HCT116 (cell line): Measurements from ENCODE around the gene INPP5D. TPM values are rescaled to one million over a fixed set of nuclear protein-coding genes. Genes with fewer than 3 reads are reported as not detected.

Experiments
- ATAC-seq: fragments of 200-7000 bp; cut with Tn5 transposase; 2 replicates; pipeline ENCODE4 v1.9.1; 2020; ENCODE audit warnings: mild to moderate bottlenecking, moderate library complexity
- BruUV-seq: library from RNA; stranded (reverse); fragments of 400-500 nt; replicated peaks from 2 replicates; lab custom pipeline; 2021; lab: Mats Ljungman, UMichigan
- CTCF ChIA-PET: fragments of 300-600 bp; sonication (Branson Sonifier 250); formaldehyde crosslinking; loops from one replicate; lab custom pipeline; 2021; ENCODE audit warnings: antibody characterized with exemption; lab: Charles Lee
- POLR2A ChIA-PET: fragments of 300-600, 350-600 bp; sonication (Branson Sonifier 250); formaldehyde crosslinking; loops from one replicate; lab custom pipeline; 2021; ENCODE audit warnings: antibody characterized with exemption; lab: Charles Lee
- RAD21 ChIA-PET, 2 experiments: fragments of 300-600 bp; sonication (Branson Sonifier 250); formaldehyde crosslinking; loops; one replicate each; lab custom pipeline; 2023; ENCODE audit warnings: low total read pairs in 2 of 2; ENCODE audit not compliant: uncharacterized antibody in 2 of 2, unreplicated experiment in 2 of 2, low non-redundant PET in 1 of 2; lab: Charles Lee
- DNase-seq: peaks from one replicate; pipeline ENCODE4 v3.0.0-alpha.2; 2010; ENCODE audit warnings: low read depth, low spot score
- H2AFZ ChIP-seq: fragments of 200-600 bp; shearing (Covaris generic), sonication (generic); 2 replicates; pipeline ENCODE4 v1.6.1; 2017; ENCODE audit warnings: low read depth, mixed run types, mixed read lengths, antibody characterized with exemption, low read length; ENCODE audit not compliant: poor library complexity, severe bottlenecking
- H3K27ac ChIP-seq: 2 replicates; pipeline ENCODE4 v1.5.1; 2012; ENCODE audit warnings: low read depth, low read length
- H3K27me3 ChIP-seq: fragments of 200-600 bp; sonication (generic); 2 replicates; pipeline ENCODE4 v1.6.1; 2016; ENCODE audit warnings: mixed run types, low read length, mixed read lengths; ENCODE audit not compliant: insufficient read depth
- H3K36me3 ChIP-seq, 2 experiments: fragments of 200-500 bp in 1 of 2; fragments of 200-600 bp in 1 of 2; sonication (Bioruptor generic) in 1 of 2; sonication (generic) in 1 of 2; 2 replicates each; pipeline versions ENCODE4 v1.5.1 to v1.6.1; 2014 to 2016; ENCODE audit warnings: low read length in 2 of 2, inconsistent platforms in 1 of 2, mixed read lengths in 1 of 2, mixed run types in 1 of 2; ENCODE audit not compliant: insufficient read depth in 2 of 2, control insufficient read depth in 1 of 2
- H3K4me1 ChIP-seq, 2 experiments: fragments of 200-600 bp in 1 of 2; sonication (generic) in 1 of 2; 2 replicates each; pipeline versions ENCODE4 v1.5.1 to v1.6.1; 2012 to 2017; ENCODE audit warnings: low read length in 2 of 2, inconsistent platforms in 1 of 2, mild to moderate bottlenecking in 1 of 2, mixed read lengths in 1 of 2, mixed run types in 1 of 2, moderate library complexity in 1 of 2; ENCODE audit not compliant: insufficient read depth in 2 of 2, control insufficient read depth in 1 of 2
- H3K4me2 ChIP-seq: fragments of 200-600 bp; sonication (generic); 2 replicates; pipeline ENCODE4 v1.6.1; 2017; ENCODE audit warnings: mixed run types, low read length, mixed read lengths
- H3K4me3 ChIP-seq, 2 experiments: fragments of 200-600 bp in 1 of 2; sonication (generic) in 1 of 2; replicated peaks in 1 of 2; 2 replicates each; pipeline ENCODE4 v1.5.1; 2011 to 2016; ENCODE audit warnings: low read length in 2 of 2, control low read depth in 1 of 2, low read depth in 1 of 2, mild to moderate bottlenecking in 1 of 2, mixed read lengths in 1 of 2, mixed run types in 1 of 2
- H3K79me2 ChIP-seq: fragments of 200-600 bp; sonication (generic); 2 replicates; pipeline ENCODE4 v1.6.1; 2017; ENCODE audit warnings: mild to moderate bottlenecking, mixed run types, low read length, moderate library complexity, mixed read lengths; ENCODE audit not compliant: insufficient read depth
- H3K9ac ChIP-seq: fragments of 200-600 bp; sonication (generic); 2 replicates; pipeline ENCODE4 v1.6.1; 2016; ENCODE audit warnings: low read length, mixed read lengths
- H3K9me2 ChIP-seq: fragments of 200-600 bp; sonication (generic), shearing (Covaris generic); 2 replicates; pipeline ENCODE4 v1.6.1; 2017; ENCODE audit warnings: mixed run types, mild to moderate bottlenecking, moderate library complexity; ENCODE audit not compliant: insufficient read depth
- H3K9me3 ChIP-seq, 2 experiments: fragments of 200-500 bp in 1 of 2; fragments of 200-600 bp in 1 of 2; sonication (Bioruptor generic) in 1 of 2; sonication (generic) in 1 of 2; 2 replicates each; pipeline ENCODE4 v1.6.1; 2014 to 2017; ENCODE audit warnings: low read length in 2 of 2, mixed read lengths in 2 of 2, inconsistent platforms in 1 of 2, low read depth in 1 of 2, mild to moderate bottlenecking in 1 of 2, mixed run types in 1 of 2, moderate library complexity in 1 of 2; ENCODE audit not compliant: control insufficient read depth in 1 of 2, insufficient read depth in 1 of 2
- H4K20me1 ChIP-seq: fragments of 200-600 bp; sonication (generic), shearing (Covaris generic); 2 replicates; pipeline ENCODE4 v1.6.1; 2017; ENCODE audit warnings: mixed run types, mild to moderate bottlenecking, moderate library complexity; ENCODE audit not compliant: insufficient read depth
- CBX3 ChIP-seq: IDR thresholded peaks from 2 replicates; pipeline ENCODE4 v1.6.1; 2012; ENCODE audit warnings: low read depth
- EZH2 ChIP-seq: fragments of 200-600 bp; sonication (generic); IDR thresholded peaks from 2 replicates; pipeline ENCODE4 v1.6.1; 2017; ENCODE audit warnings: antibody characterized with exemption, mixed run types
- FOSL1 ChIP-seq: IDR thresholded peaks from 2 replicates; pipeline ENCODE4 v1.6.1; 2012; ENCODE audit warnings: low read depth
- MAX ChIP-seq: IDR thresholded peaks from 2 replicates; pipeline ENCODE4 v1.6.1; 2012
- POLR2A ChIP-seq: IDR thresholded peaks from 2 replicates; pipeline ENCODE4 v1.7.0; 2011; ENCODE audit warnings: borderline replicate concordance; ENCODE audit not compliant: insufficient read depth, insufficient read length; ENCODE audit errors: extremely low read depth
- POLR2AphosphoS5 ChIP-seq: IDR thresholded peaks from 2 replicates; pipeline ENCODE4 v1.6.1; 2011; ENCODE audit warnings: mild to moderate bottlenecking, low read depth, low read length, moderate library complexity
- RAD21 ChIP-seq: IDR thresholded peaks from 2 replicates; pipeline ENCODE4 v1.6.1; 2012; ENCODE audit warnings: low read depth, mild to moderate bottlenecking
- REST ChIP-seq: IDR thresholded peaks from 2 replicates; pipeline ENCODE4 v1.6.1; 2012; ENCODE audit warnings: low read depth
- SIN3A ChIP-seq: IDR thresholded peaks from 2 replicates; pipeline ENCODE4 v1.6.1; 2012; ENCODE audit warnings: low read depth
- SP1 ChIP-seq: IDR thresholded peaks from 2 replicates; pipeline ENCODE4 v1.6.1; 2012; ENCODE audit warnings: low read depth
- SRF ChIP-seq: IDR thresholded peaks from 2 replicates; pipeline ENCODE4 v1.6.1; 2012; ENCODE audit warnings: low read depth
- TCF7L2 ChIP-seq: IDR thresholded peaks from 2 replicates; pipeline ENCODE4 v1.7.0; 2011; ENCODE audit warnings: borderline replicate concordance, inconsistent platforms; ENCODE audit not compliant: insufficient read depth, insufficient read length; ENCODE audit errors: extremely low read depth
- intact Hi-C: fragments of 100-400 bp; cut with micrococcal nuclease; formaldehyde crosslinking; loops from 2 replicates; pipeline ENCODE4 v1.10.0; 2022
- total RNA-seq: library from RNA; stranded (reverse); gene quantifications from one replicate; pipeline ENCODE4 v1.2.1, GENCODE V29; 2021; ENCODE audit not compliant: unreplicated experiment
- TF ChIP-seq, protein P1 (sequence below): IDR thresholded peaks from 2 replicates; pipeline ENCODE4 v1.6.1; 2012
- TF ChIP-seq, protein P2 (sequence below): IDR thresholded peaks from 2 replicates; pipeline ENCODE4 v1.6.1; 2011; ENCODE audit warnings: mild to moderate bottlenecking, low read length, moderate library complexity; ENCODE audit not compliant: insufficient replicate concordance; ENCODE audit errors: extremely low read depth
- TF ChIP-seq, protein P3 (sequence below), 3 experiments: fragments of 200-600 bp in 1 of 3; sonication (generic) in 1 of 3; IDR thresholded peaks in 2 of 3; conservative IDR thresholded peaks in 1 of 3; 2 replicates each; pipeline ENCODE4 v1.5.1; 2012 to 2017; ENCODE audit warnings: low read depth in 2 of 3, low read length in 2 of 3, antibody characterized with exemption in 1 of 3, borderline replicate concordance in 1 of 3, control low read depth in 1 of 3, mild to moderate bottlenecking in 1 of 3, mixed read lengths in 1 of 3, mixed run types in 1 of 3, moderate library complexity in 1 of 3; ENCODE audit not compliant: insufficient read depth in 1 of 3

The INPP5D gene
- total RNA-seq, 1 experiment from 2014 or later = 1.8 TPM

GRCh38 chr2:233142355-233142897 is 82.3 kb downstream of the INPP5D start:
- H3K9me2 ChIP-seq = no peaks in the 10 kb centered on the region
- POLR2A ChIA-PET = no interaction called here
- H2AFZ ChIP-seq = no peak overlapping the region
- H3K4me1 ChIP-seq = peaks cover 2 to 5% of the 10 kb centered on the region in 2 experiments; a peak in 3 of 4 replicates
- CTCF ChIA-PET = no interaction called here
- TF ChIP-seq FOSL1 = no peak
- no peak for TF ChIP-seq POLR2AphosphoS5
- no peak for TF ChIP-seq SIN3A
- no peak for TF ChIP-seq RAD21
- TF ChIP-seq, protein P1, sequence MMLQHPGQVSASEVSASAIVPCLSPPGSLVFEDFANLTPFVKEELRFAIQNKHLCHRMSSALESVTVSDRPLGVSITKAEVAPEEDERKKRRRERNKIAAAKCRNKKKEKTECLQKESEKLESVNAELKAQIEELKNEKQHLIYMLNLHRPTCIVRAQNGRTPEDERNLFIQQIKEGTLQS = no peak
- TF ChIP-seq, protein P2, sequence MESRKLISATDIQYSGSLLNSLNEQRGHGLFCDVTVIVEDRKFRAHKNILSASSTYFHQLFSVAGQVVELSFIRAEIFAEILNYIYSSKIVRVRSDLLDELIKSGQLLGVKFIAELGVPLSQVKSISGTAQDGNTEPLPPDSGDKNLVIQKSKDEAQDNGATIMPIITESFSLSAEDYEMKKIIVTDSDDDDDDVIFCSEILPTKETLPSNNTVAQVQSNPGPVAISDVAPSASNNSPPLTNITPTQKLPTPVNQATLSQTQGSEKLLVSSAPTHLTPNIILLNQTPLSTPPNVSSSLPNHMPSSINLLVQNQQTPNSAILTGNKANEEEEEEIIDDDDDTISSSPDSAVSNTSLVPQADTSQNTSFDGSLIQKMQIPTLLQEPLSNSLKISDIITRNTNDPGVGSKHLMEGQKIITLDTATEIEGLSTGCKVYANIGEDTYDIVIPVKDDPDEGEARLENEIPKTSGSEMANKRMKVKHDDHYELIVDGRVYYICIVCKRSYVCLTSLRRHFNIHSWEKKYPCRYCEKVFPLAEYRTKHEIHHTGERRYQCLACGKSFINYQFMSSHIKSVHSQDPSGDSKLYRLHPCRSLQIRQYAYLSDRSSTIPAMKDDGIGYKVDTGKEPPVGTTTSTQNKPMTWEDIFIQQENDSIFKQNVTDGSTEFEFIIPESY = no peak
- no peak for TF ChIP-seq SP1
- no peak for TF ChIP-seq TCF7L2
- TF ChIP-seq REST = no peak
- TF ChIP-seq EZH2 = no peak
- TF ChIP-seq SRF = no peak
- TF ChIP-seq CBX3 = no peak
- TF ChIP-seq, protein P3, sequence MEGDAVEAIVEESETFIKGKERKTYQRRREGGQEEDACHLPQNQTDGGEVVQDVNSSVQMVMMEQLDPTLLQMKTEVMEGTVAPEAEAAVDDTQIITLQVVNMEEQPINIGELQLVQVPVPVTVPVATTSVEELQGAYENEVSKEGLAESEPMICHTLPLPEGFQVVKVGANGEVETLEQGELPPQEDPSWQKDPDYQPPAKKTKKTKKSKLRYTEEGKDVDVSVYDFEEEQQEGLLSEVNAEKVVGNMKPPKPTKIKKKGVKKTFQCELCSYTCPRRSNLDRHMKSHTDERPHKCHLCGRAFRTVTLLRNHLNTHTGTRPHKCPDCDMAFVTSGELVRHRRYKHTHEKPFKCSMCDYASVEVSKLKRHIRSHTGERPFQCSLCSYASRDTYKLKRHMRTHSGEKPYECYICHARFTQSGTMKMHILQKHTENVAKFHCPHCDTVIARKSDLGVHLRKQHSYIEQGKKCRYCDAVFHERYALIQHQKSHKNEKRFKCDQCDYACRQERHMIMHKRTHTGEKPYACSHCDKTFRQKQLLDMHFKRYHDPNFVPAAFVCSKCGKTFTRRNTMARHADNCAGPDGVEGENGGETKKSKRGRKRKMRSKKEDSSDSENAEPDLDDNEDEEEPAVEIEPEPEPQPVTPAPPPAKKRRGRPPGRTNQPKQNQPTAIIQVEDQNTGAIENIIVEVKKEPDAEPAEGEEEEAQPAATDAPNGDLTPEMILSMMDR (IDR thresholded peaks at IDR 0.05 in 2 of 3, conservative IDR thresholded peaks at IDR 0.05 in 1 of 3; ENCODE audit: borderline replicate concordance in 1 of 3, insufficient read depth in 1 of 3, low read depth in 2 of 3, low read length in 2 of 3) = no peak
- no peak for TF ChIP-seq POLR2A
- no peak for TF ChIP-seq MAX
- intact Hi-C loops = no loop called here
- no peaks in the 10 kb centered on the region for H3K9me3 ChIP-seq
- RAD21 ChIA-PET = no interaction called here
- no peaks in the 10 kb centered on the region for H3K36me3 ChIP-seq
- H3K9ac ChIP-seq = no peak overlapping the region
- DNase-seq = no peak
- H3K4me2 ChIP-seq = no peak overlapping the region
- no peak overlapping the region for H3K27ac ChIP-seq
- no peaks in the 10 kb centered on the region for H3K79me2 ChIP-seq
- no peaks in the 10 kb centered on the region for H3K27me3 ChIP-seq
- no peaks in the 10 kb centered on the region for H4K20me1 ChIP-seq
- BruUV-seq = no TSS peak
- ATAC-seq = no peak
- H3K4me3 ChIP-seq = no peak overlapping the region
